Ammon's horn (tissue), 1 donor: ENCODE results near the gene DUSP6.
A peak's percentile ranks its signal among the peaks of the same experiment; 100 is the strongest.

ENCODE experiments used
- DNase-seq: peaks from one replicate; pipeline ENCODE4 v3.0.0-alpha.2; 2016; ENCODE audit warnings: low spot score

The DUSP6 gene, protein sequence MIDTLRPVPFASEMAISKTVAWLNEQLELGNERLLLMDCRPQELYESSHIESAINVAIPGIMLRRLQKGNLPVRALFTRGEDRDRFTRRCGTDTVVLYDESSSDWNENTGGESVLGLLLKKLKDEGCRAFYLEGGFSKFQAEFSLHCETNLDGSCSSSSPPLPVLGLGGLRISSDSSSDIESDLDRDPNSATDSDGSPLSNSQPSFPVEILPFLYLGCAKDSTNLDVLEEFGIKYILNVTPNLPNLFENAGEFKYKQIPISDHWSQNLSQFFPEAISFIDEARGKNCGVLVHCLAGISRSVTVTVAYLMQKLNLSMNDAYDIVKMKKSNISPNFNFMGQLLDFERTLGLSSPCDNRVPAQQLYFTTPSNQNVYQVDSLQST

DNA sequence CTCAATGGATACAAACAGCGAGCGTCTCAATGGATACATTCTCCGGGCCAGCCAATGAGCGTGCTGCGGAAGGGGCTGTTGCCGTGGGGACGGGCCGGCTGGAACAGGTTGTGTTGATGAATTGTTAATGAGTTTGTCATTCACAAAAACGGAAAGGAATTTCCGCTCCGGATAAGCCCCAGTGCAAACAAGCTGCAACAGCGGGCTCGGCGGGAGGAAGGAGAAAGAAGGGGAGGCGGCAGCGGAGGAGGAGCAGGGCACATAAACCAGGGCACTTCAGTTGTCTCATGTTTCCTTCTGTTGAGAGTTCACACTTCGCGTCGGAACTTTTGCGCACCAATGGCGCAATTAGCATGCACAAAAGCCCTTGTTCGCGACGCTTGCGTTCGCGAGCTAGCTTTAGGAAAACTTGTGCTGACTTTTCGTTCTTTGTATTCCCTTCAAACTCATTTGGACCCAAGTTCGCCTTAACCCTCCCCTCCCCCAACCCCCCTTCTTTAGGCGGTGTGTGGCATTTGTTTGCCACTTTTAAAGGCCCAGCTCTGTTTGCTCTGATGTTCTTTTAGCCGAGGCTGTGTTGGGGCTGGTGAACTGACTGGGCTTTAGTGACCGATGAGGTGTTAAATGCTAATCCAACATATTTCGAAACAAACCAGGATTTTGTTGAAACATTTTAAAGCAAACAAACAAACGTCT, at the start of gene DUSP6:
DUSP6 (minus strand) TSS at position 10 of the 696 bp plus-strand sequence. CDS start 462 bp downstream, outside the sequence.
- DNase-seq, result peak; percentile 97

DNA sequence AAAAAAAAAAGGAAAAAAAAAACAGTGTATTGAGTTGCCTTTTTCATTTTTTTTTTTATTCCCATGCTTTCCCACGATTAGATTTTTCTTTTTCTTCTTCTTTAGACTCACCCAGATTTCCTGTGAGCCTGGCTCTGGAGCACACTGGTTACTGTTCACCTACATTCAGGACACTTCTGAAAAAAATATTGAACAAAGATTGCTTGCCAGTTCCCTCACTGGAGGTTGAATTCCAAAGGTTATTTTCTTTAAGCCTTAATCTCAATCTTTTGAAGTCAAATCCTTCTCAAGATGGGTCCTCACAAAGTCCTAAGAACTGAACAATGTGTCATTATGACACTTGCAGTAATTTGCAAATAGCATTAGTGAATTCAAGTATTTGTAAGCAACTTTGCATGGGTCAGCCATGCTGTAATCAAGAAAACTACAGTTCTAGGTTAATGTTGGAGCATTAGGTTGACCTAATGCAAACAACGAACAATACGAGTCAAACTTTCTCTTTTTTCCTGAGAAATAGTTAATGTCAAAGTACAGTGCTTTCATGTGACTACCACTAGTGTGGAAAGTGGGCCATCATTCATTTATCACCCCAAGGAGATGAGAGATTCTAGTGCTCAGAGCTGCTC, 49.2 kb upstream of the DUSP6 start:
- no peak for DNase-seq

DNA sequence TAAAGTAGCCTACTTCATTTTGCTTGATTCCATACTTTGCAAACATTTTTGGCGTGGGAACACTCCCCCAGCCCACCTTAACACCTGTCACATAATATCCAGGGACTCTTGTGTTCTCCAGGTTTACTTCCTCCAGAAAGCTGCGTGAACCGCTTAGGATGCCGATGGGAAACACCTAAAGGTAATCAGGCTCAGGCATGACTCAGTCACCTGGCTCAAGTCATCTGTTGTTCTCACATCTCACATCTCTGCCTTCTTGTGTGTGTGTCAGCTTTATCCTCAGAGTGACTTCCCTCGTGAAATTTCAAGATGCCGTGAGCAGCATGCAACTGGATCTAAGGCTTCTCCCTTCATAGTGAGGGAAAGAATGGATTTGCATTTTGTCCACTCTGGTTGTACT, 48.1 kb upstream of the DUSP6 start:
- no peak for DNase-seq

DNA sequence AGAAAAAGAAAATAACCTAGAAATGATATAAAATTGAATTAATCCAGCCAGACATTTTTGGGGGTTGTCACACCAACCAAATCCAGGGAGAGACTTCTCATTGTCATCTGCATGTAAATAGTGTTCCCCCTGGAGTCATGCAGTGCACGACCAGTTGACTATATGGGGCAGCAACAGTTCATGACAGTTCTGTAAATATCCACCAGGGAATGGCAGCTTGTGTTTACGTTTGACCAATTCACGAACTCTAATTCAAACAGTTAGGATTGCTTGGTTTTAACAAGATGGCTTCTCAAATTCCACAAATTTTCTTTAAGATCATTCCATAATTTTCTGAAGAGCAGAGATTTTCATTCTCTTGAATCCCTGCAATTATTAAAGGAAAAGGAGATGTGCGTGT, 43.4 kb upstream of the DUSP6 start:
- no peak for DNase-seq

DNA sequence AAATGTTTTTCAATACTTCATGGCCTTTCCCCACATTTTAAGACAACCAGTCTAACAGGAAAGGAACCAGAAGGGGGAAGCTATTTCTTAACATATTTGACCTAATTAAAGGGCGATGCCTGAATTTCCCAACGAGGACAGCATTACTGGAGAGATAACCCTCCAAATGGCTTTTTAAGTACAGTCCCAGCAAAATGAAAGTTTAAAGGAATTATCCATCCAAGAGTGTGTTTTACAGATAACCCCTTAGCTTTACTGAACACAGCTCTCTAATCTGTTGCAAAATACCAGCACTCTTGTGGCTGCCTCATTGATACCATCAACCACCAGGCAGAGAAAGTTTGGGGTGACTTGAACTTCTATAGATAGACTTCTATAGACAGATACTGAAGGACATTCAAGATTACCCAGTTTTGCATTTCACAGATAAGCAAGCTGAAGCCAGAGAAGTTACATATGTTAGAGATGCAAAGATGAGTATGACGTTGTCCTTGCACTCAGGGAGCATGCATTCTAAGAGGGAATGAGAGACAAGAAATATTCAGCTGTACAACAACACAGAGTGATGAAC, 41.3 kb upstream of the DUSP6 start:
- no peak for DNase-seq

DNA sequence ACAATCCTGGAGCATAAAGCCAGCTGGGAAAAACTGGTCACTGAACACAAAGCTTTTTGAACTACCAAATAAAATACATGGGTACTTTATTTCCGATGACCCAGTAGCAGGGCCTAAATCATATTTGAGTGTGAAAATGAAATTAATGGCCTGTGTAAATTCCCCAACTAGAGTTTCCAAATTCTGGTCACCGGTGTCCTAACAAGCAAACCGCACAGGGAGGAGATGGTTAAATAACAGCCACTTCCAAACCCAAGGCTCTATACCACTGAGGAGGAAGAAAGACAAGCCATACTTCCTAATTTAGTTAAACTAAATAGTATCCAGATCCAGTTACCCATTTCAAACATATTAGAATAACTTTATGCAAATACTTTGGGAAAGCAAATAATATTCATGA, 40.1 kb upstream of the DUSP6 start:
- DNase-seq, result no peak

DNA sequence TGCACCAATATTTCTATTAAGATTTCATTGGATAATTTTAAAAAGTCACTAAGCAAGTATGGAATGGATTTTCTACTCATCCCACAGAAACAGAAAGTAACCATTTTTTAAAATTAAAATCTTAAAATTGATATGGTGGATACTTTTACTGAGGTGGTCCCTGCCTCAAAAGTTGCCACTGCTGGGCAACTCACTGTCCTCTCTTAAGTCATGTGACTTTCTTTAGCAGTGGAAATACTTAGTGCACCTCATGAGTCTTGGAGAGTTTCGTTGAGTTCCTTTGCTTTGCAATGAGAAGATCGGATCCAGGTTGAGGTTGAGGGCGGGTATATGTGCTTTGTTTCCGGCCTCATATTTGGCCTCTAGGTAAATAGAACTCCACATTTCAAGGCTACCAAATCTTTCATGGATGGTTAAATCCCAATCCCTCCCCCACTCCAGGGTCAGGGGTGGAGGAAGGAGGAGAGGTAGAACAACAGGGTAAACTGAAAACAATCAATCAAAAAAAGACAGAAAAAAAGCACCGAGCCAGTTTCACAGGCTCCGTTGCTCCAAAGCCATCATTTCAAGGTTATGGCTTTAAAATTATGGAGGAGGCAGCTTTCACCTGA, 39.5 kb upstream of the DUSP6 start:
- no peak for DNase-seq

DNA sequence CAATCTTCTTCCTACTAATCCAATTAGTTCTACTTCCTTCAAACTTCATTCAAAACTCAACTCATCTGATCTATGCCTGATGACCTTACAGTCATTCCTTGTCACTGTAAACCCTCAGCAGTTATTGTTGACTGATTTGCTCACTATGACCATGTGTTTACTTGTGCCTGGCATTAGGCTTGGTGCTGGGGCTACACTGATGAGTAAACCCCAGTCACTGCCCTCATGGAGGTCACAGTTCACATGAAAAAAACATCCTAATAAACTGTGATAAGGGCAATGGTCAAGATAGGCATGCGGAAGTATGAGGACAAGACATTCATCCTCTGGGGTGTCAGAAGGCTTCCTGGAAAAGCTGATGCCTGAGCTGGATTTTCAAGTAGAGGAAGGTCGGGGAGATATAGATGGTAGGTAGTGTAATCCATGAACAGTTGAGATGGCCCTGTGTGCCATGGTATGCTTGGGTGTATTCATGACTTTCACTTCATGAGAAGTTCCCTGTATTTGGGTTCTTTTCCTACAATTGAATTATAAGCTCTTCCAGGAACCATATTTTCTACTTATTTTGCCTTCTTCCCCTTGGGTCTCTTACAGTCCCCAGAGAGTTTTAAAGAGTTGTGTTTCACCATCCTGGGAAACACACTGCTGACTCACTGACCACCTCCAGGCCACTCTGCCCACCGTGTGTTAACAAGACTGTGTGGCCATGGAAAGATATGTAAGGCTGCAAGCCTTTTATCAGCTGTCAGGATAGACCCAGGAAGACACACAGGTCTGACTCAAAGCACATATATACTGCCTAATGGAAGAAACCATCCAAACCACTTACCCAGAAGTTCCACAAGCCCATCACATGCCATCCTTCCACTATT, 38.7 kb upstream of the DUSP6 start:
- DNase-seq, result no peak

DNA sequence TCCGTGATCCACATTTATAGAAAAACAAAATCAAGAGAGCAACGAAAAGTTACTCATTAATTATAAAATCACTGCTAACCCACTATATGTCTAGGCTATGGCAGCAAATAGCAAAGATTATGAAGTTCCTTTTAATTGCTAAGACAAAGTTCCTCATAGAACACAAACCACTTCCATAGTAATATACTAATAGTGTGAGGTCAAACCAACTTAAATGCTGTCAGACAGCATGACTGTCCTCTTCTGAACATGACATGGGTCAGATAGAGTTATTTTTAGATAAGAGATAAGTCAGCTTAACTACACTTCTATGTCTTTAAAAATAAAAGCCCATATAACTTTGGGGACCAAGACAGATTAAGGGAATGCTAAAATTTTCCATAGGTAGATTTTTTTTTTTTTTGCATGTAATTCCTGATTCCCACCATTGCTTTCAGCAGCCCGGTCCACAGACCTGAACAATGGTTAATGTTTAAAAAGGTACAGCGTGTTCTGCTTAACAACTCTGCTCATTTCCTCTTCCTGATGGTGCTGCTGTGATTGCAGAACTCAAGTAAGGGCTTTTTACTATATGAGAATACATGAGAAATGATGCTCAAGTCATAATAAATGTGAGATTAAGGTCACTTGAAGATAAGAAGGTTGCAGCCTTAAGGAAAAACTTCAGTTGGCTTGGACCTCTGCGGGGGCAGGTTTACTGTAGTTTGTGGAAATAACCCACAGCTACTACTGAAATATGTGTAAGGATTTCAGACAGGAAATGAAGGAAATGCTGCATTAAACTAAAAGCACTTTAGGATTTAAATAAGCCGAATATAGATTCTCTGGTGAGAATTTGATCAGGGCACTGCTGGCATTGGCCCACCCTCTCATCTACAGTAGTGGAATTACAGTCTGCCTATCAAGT, 37.7 kb upstream of the DUSP6 start:
- no peak for DNase-seq

DNA sequence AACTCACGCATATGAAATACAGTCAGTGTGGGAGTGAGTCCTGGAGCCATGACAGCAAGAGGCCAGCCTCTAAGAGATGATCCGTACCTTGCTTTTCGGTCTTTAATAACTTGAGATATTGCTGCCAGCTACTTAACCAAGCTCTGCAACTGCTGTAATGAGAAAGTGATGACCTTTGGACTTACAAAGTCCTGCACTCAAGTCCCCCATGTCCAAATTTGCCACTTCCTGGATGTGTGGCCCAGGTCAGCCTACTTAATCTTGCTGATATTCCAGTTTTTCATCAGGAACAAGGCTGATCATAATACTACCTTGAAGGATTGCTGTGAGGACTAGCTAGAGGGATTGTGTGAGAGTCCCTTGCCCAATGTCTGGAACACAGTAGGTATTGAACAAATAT, 33.8 kb upstream of the DUSP6 start:
- no peak for DNase-seq

DNA sequence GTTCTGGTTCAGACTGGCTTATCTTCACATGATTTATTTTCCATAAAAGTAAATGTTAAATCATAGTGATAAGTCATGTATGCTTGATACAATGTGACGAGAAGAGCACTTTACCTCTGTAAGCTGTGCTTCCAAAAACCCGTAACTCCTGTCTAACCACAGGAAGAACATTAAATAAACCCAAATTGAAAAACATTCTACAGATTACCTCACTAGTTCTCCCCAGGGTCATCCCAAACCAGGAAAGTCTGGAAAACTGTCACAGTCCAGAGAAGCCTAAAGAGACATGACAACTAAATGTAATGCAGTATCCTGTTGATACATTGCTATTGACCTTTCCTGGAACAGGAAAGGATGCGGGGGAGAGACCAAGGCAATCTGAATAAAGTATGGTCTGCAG, 32.5 kb upstream of the DUSP6 start:
- DNase-seq, result no peak

DNA sequence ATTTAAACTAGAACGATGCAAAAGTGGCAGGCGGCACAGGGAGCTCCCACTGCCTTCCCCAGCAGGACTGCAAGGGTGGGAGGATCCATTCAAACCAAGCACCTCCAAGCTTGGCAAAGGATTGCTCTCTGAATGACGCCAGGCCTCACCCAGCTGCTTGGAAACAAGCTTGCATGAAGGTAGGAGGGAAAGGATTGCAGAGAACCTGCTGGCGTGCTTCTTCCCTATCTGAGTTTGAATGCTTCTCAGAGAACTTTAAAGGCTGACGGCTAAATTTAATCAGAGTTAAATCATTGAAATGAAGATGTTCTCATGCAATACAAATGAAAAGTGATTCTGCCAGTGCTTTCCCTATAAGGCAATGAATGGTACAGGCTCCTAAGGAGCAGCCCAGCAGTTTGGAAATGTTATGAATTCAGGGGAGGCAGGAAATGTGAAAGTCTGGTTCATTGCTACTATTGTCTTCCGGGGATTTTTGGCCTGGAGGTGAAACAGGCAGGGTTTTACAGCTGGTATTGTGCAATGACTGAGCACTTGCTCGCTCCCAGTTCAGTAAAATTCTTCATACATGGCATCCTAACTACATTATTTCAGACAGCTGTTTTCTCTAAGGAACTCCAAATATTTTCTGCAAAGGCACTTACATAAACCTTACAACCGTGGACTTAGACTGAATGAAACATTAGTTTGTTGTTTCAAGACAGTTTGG, 31.9 kb upstream of the DUSP6 start:
- DNase-seq, result peak; percentile 76

DNA sequence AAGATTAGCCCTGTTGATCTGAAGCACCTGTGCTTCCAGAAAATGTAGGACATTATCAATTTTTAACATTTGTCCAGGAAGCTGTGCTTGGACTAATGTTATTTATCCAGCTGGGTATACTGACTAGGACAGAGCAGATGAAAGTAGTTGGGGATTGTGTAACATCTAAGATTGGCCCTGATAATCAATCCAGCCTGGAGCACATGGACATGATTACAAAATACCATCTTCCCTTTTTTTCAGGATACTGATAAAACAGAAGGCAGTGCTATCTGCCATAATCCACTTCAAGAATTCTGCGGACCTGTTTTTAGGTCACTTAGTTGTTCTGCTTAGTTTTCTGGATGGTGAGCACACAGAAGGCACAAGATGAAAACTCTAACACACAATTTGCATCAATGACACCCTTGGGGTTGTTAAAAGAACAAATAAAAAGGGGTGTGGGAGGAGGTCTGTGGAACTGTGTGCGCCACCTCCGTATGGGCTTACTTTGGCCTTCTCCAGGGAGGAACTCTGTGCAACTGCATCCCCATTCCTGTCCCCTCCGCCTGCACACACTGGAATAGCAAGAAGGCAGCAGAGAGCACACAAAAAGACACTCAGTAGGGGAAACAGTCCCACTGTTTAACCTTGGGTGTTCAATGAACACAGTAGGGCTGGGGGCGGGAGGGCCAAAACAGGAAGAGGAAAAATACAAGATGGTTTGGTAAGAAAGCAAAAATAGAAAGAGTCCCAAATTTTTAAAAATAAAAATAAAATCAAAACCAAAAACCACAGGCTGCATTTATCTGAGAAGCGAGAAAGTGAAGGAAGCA, 31.1 kb upstream of the DUSP6 start:
- DNase-seq, result peak; percentile 20

DNA sequence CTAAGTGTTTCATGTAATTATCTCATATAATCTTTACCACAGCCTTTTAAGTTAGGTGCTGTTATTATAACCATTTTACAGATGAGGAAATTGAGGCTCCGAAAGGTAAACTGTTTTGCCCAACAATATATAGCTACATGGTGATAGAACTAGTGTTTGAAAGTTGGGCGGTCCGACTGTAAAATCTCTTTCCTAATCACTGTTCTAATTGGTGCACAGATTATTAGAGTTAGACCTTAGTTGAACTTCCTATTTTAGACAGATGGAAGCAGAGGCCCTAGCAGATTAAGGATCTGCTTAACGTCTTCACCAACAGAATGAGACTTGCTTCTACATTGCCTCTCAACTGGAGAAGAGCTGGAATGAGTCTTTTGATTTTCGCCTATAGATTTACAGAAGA, 30.0 kb upstream of the DUSP6 start:
- DNase-seq, result no peak

DNA sequence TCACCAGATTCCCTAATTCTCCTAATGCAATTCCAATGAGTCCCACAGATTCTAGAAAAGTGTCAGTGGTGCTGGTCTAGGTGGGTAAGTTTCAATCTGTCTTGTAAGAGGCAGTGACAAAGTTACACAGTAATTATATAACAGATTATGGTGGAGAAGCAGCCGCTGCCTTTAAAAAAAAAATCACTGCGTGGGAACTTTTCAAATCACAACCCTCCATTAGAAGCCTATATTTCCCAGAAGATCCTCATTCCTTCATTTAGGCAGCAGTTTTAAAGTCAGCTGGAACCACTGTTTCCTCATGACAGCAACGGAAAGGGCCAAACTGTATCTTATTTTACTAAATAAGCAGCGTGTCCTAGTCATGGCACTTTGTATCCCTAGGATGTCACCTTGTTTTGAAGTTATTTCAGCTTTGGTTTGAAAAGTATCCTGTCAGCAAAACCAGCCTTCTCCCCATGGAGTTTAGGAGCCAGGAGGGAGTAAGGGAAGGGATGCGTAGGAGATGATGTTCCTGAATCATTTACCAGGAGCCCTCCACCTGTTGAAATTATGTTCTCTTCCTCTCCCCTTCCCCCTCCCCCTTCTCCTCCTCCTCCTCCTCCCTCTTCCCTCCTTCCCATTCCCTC, 27.7 kb upstream of the DUSP6 start:
- DNase-seq, result no peak

DNA sequence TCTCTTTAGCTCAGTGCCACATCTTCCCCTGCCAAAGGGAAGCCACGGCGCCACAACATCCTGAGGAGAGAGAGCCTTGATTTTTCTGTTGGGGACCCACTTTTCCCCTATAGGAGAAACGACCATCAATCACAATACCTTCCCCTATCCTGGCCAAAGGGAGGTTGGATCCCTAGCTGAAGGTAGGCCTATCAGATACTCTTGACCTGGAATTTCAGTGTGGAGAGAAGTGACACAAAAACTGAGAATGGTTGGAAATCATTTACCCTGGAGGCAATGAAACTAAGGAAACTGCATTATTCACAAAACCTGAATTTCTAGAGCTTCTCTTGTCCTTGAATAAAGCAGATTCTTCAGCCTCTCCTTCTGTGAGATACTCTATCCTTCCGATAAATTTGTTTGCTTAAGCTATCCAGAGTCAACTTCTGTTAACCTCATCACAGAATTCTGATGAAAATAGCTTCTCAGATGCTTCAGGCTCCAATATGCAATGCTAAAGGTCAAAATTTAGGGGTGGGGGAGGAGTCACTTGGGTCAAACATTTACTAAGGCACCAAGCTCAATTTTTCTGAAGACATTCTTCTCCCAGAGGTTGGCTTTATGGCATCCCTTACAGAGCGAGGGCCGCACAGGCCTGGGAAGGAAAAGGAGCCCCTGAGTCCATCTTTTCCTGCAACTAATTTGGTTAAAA, 27.0 kb upstream of the DUSP6 start:
- no peak for DNase-seq

DNA sequence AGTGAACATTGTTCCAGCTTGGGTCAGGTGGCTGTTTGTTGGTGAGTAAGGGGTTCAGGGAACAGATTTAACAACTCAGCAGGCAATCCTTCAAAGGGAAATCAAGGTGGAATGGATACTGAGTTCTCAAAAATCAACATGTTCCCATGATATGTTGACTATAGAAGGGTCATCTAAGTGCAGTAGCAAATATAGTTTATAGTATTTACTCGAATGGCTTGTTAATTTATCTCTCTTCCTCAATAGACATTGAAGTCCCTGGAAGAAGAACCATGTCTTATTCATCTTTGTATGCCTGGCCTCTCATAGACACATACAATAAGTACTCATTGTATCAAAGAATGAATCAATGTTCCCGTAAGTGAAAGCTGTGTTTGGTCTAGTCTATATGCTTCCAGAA, 24.5 kb upstream of the DUSP6 start:
- DNase-seq, result no peak

DNA sequence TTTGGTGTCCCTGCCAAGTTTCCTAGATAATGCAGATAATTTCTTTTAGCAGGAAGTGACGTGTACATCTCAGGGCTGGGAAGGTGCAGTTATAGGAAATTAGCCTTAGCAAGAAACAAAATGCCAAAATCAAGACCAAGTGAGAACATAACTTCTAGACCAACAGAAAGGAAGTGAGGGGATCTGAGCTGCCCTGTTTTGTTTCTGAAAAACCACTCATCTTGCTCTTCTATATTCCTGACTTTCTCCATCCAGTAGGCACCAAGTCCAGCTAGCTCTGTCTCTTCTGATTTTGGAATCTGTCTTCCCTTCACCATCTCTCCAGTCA, 23.9 kb upstream of the DUSP6 start:
- no peak for DNase-seq
